ENCODE measurements around the gene GRIK3.

DNA sequence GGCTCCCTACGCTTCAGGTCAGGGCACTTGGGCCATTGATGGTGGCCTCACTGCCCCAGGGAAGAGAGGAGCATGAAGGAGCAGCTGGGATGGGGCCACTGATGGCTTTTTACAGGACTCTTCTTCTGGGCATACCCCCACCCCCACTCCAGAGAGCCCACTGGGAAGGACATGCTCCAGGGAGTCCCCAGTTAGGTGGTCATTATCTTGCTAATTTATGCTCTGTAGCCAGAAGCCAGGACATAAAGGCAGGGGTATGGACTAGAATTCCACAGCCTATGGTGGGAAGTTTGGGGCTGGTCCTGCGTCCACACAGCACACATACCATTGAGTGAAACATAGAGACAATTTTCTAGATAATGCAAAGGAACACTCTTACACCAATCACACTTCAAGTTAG lies 8.8 kb upstream of the GRIK3 start:
- TF ChIP-seq POLR2A (IDR thresholded peaks at IDR 0.05; ENCODE audit: low read length) (no peak), EP300 (IDR thresholded peaks at IDR 0.05) (no peak), ESRRA (IDR thresholded peaks at IDR 0.05; ENCODE audit: borderline replicate concordance, low read length) (no peak), CTCF (IDR thresholded peaks at IDR 0.05) (no peak)
